GM19238 (cell line): ENCODE results near the gene HNRNPUL2.
"Not testable (repeated sequence)": the region's sequence is repeated elsewhere in the genome, so short reads cannot be mapped to it uniquely, and the experiment has no call there.

ENCODE experiments used
- DNase-seq: peaks from one replicate; pipeline ENCODE4 v3.0.0; 2011; ENCODE audit warnings: low spot score; ENCODE audit not compliant: insufficient read length

Gene HNRNPUL2

DNA sequence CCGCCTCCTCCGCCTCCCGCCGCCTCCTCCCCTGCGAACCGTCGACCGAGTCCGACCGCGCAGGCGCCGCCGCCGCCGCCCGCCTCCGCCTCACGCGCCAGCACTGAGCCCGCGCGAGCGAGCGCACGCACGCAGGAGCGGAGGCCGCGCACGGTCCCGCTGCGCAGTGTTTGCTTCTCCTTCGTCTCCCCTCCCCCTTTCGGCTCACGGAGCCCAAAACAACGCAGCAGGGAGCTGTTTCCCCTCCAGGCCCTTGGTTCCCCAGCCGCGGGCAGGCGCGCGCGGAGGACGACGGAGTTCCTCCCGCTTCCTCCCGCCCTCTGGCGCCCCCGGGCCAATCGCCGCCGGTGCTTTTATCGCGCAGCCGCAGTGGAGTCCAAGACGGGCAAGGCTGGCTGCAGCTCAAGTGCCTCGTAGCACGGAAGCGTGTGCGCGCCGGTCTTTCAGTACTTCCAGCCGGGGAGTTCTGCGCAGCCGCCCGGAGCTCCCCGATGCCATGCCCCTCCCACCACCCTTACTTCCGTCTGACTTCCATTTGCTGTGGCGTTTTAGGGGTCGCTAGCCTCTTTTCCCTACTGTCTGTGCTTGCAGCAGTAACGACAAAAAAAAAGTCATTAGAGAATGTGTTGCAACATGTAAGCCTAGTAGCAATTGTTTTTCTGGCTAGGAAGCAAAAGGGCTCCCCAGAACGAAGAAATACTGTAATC lies at the start of gene HNRNPUL2:
Gene HNRNPUL2, minus strand, starts transcription at position 293 of the 707 bp plus-strand sequence. CDS start 301 bp downstream, outside the sequence.
- DNase-seq, result peak; percentile 95

DNA sequence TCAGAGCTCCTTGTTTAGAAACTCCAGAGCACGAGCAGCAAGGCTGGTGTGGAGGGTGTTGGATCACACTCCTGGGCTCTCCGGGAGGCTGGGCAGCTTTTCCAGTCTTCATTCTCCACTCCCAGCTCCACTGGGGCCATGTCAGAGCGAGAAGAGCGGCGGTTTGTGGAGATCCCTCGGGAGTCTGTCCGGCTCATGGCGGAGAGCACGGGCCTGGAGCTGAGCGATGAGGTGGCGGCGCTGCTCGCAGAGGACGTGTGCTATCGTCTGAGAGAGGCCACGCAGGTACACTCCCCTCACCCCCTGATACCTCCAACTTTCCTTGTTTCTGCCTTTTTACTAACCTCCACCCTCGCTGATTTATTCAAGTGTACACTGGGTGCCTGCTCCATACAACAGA lies 48.4 kb upstream of the HNRNPUL2 start:
- DNase-seq, result no peak

DNA sequence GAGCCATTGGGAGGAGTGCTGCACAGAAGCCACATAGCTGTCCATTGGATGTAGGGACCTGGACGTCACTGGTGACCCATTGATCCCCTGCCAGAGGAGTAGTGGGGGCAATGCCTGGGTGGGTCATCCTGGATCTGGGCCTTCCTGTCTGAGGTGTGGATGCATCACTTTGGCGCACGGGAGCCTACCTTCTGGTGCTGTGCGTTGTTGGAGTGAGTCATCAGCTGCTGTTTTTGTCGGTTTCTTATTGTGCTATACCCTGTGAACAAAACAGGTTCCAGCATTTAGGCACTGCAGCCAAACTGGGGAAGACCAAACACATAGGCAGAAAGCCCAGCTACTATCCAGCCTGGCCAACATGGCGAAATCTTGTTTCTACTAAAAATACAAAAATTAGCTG lies 47.1 kb upstream of the HNRNPUL2 start:
- DNase-seq, result no peak

DNA sequence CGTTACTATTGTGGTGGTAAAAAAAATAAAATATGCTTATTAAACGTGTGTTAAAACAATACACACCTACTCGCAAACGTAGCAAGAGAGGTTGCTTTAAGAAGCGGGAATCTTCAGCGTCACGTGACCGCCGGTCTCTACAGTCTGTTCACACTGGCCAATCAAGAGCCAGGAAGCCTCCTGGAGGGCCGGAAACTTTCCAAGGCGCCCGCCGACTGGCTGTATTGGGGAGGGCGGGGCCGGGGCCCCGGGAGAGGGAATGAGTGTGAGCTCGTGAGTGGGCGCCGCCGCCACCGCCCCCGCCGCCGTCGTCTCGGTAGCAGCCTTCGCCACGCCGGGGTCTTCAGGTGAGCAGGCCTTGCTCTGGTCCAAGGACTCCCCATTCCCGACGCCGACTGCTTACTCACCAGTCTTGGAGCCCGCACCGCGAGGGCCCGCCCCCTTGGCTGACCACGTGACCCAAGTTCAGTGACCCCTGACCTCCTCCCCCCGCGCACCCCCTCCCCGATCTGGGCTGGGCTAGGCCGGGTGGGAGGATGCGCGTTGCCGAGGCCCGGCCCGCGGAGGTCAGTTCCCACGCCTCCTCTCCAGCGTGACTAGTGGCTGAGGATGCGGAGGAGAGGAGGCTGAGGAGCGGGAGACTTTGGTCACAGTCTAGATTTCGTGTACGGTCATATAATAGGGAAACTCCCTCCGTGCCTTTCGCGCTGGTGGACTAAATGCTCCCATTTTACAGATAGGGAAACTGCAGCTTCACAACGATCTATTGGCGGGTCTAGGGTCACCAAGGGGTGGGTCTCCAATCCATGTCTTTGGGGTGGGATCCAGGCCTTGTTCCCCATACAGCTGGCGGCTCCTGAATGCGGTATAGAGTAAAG lies 44.1 kb upstream of the HNRNPUL2 start, which contains the start of gene TAF6L:
Gene TAF6L, plus strand, starts transcription at position 253 of the 878 bp plus-strand sequence. CDS start 4,388 bp downstream, outside the sequence.
- peak; percentile 88 for DNase-seq

DNA sequence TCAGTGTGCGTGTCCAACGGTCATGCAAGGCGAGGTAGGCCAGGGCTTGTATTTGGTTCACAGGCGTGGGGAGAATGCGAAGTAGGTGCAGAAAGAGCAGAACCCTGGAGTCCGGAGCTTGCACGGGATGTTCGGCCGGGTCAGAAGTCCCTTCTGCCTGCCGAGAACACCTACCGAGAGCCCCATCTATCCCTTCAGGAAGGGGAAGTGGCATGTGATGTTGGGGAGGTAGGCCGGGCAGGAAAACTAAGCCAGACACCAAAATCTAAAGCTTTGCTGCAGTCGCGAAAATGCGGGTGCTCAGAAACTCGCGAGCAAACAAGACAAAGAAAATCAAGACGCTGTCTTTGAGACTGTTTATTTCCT lies 43.5 kb upstream of the HNRNPUL2 start:
- DNase-seq, result no peak

DNA sequence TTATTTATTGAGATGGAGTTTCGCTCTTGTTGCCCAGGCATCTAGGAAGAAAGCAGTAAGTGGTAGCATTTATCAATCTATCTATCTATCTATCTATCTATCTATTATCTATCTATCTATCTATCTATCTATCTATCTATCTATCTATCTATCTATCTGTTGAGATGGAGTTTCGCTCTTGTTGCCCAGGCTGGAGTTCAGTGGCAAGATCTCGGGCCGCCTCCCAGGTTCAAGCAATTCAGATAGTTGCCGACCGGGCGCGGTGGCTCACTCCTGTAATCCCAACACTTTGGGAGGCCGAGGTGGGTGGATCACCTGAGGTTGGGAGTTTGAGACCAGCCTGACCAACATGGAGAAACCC lies 33.6 kb upstream of the HNRNPUL2 start:
- not testable (repeated sequence) for DNase-seq

DNA sequence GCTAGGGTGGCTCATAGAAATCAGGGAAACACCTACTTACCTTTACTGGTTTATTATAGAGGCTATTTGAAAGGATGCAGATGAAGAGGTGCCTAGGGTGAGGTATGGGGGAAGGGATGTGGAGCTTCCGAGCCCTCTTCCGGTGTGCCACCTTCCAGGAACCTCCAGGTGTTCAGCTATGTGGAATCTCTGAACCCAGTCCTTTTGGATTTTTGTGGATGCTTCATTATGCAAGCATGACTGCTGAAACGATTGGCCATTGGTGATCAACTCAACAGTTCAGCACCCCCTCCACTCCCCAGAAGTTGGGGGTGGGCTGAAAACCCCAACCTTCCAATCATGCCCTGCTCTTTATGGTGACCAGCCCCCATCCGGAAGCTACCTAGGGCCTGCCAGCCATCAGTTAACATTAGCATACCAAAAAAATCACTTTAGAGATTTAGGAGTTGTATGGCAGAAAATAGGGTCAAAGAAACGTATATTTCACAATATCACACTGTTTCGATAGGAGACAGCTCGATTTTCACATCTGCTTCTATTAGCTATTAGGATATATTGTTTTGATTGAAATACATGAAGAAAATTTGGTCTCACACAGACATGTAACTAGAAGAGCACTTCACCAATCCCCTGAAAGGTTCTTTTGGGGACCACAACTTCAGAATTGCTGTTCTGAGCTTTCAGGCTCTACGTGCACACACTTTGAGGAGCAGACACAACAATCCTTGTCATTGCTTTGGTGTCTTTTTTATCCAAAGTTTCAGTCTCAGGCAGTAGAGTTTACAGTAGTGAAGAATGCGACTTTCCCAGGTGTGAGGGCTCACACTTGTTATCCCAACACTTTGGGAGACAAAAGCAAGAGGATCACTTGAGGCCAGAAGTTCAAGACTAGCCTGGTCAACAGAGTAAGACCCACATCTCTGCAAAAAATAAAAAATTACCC lies 30.9 kb upstream of the HNRNPUL2 start:
- no peak for DNase-seq

DNA sequence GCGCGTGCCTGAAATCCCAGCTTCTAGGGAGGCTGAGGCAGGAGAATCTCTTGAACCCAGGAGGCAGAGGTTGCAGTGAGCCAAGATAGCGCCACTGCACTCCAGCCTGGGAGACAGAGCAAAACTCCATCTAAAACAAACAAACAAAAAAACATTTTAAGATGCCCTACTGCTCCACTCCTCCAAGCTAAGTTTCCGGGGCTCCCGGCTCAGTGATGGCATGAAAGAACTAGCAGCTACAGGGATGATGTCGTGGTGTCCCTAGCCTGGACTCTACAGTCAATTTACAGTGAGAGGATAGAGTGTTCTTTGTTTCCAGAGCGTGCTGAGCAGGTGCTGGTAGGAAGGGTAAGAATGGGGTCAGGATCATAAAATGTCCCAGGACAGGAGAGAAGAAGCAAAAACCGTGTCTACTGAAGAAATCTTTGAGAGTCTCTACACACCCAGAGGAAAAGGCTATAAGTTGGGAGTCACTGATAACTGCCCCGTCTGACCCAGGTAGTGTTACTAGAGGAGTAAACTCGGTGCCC lies 27.9 kb upstream of the HNRNPUL2 start:
- DNase-seq, result no peak

DNA sequence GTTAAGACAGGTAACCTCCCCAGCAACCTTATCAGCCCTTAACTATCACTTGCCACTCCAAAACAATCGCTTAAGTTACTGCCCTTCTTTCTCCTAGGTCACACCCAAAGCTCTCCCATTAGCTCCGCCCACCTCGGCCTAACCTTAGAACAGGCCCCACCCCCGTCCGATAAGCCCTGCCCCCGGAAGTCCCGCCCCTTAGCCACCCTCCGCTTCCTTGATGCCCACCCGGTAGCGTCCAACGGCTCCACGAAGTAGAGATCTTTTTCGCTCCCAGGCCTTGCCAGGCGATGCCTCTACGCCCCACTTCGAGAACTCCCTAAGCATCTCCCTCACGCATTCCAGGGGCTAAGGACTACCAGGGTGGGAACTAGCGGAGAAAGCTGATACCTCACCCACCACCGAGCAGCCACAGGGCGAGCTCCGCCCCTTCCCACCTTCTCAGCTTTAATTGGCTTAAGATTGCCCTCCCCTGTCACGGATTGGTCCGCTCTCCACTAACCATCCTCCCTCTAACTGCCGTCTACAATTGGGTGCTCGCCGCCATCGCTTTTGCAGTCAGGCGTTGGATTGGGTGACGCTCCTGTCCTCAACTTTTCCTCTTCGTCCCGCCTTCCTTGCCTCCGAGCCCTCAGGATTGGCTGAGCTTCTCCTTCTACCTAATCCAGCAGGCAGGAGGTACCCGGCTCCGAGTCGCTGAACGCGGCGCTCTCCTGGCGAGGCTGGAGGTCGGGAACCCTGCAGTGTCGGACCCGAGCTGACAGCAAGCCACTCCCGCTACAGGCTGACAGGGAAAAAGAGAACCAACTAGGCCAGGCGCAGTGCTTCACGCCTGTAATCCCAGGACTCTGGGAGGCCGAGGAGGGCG lies 26.7 kb upstream of the HNRNPUL2 start, which contains the start of gene ZBTB3:
Gene ZBTB3, minus strand, starts transcription at position 425 of the 868 bp plus-strand sequence. CDS start 496 bp downstream, outside the sequence.
- peak; percentile 90 for DNase-seq

DNA sequence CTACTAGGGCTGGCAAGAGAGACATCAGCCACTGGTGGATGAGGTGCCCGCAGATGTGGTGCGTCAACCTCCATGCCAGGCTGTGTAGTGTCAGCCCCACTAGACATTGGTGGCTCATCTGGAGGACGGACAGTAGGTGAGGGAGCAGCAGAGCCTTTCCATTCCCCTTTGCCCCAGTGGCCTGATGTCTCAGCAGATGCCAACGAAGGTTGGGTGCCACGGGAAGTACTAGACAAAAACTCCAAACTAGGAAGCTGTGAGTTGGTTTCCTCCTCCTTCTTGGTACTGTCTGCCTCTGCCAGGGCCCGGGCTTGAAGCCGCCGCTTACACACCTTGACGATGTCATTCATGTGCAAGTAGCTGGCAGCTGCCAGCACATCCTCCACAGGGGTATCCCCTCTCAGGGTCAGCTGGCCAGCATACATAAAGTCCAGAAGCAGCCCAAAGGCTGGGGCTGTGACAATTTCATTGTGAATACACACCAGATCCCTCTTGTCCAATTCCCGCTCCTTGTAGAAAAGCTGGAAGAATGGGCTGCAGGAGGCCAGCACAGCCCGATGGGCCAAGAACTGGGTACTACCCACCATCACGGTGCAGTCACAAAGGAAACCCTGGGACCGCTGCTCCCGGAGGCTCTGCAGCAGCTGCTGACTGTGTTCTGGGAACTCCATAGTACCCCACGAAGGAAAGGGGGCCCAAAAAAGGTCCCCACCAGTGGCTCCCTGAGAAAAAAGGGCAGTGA lies 25.9 kb upstream of the HNRNPUL2 start:
- no peak for DNase-seq

DNA sequence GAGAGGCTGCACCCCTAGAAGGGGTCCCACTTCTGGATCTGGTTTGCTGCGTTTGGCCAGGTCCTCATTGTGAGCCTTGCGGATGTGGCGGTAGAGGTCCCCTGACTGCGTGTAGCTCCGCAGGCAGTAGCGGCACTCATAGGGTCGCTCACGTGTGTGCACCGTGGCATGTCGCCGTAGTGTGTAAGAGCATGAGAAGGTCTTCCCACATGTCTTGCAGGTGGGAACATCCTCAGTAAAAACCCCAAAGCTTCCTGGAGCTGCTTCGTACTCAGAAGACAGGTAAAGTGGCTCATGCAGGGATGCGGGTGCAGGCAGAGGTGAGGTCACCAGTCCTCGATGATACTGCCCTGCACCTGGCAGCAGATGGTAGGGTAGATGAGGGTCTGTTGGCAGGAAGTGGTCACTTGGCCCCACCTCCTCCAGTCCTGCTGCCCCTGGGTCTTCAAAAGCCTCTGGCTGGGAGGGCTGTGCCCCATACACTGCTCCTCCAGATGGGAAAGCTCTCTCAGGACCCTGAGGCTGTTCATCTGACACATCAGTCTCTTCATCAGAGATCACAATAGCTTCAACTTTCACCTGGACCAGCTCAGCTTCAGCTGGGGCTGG lies 25.0 kb upstream of the HNRNPUL2 start:
- no peak for DNase-seq

DNA sequence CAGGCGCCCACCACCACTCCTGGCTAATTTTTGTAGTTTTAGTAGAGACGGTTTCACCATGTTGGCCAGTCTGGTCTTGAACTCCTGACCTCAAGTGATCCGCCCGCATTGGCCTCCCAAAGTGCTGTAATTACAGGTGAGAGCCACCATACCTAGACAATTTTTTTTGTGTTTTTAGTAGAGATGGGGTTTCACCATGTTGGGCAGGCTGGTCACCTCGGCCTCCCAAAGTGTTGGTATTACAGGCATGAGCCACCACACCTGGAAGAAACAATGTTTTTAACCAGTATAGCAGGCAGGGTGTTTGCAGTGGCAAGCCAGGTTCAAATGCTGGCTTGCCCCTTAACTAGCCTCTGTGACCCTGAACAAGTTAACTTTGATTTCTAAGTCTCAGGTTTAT lies 22.7 kb upstream of the HNRNPUL2 start:
- DNase-seq, result not testable (repeated sequence)

DNA sequence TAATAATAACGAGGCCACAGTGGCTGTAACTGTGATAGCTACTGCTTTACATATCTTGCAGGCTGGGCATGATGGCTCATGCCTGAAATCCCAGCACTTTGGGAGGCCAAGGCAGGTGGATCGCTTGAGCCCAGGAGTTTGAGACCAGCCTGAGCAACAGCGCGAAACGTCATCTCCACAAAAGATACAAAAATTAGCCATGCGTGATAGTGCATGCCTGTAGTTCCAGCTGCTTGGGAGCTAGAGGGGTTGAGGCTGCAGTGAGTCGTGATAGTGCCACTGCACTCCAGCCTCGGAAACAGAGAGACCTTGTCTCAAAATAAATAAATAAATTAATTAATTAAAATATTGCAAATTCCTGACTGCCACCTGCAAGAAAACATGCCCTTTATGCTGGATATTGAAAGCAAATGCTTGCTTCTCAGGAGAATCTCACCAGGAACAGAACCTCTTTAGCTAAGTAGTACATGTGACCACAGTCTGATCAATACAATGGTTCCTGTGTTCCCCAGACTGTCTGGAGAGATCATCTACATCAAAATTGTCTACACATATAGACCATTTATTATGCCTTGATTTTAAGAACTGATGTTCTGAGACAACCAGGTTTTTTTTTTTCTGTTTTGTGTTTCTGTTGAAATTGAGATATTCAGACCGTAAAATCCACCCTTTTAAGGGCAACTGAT lies 20.4 kb upstream of the HNRNPUL2 start:
- DNase-seq, result no peak

DNA sequence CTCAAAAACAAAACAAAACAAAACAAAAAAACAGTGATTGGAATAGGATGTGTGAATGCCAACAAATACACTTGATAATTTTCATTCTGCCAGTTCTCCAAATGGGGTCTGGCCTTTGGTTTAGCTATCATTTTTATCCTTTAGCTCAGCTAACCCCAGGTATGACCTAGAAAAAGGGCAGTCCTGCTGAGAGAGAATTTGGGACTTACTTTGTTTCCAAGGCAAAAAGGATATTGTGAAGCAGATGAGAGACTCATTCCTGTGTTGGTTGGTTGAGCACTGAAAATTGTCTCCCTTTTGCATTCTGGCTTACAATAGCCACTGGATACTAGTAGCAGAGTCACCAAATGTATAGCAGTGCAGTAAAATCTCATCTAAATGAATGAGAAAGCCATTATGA lies 9.9 kb upstream of the HNRNPUL2 start:
- DNase-seq, result no peak

DNA sequence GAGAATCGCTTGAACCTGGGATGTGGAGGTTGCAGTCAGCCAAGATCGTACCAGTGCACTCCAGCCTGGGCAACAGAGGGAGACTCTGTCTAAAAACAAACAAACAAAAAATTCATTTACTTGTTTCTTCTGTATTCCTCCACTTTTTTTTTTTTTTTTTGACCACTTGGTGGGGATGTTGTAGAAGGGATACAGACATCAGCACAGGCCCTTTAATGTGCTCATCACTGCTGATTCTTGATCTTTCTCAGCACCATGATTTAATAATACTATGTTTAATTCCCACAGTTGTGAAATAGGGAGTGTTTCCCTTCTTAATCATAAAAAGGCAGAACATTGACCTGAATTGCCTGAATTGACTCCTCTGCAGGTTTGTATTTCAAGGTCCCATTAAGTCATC lies 5.6 kb upstream of the HNRNPUL2 start:
- no peak for DNase-seq

DNA sequence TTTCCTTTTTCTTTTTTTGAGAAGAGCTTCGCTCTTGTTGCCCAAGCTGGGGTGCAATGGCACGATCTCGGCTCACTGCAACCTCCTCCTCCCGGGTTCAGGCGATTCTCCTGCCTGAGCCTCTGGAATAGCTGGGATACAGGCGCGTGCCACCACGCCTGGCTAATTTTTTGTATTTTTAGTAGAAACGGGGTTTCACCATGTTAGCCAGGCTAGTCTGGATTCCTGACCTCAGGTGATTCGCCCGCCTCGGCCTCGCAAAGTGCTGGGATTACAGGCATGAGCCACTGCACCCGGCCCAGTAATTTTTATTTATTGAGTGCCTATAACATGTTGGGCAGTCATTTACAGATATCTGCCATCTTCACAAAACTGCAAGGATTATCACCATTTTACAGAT lies 2.8 kb upstream of the HNRNPUL2 start:
- not testable (repeated sequence) for DNase-seq

DNA sequence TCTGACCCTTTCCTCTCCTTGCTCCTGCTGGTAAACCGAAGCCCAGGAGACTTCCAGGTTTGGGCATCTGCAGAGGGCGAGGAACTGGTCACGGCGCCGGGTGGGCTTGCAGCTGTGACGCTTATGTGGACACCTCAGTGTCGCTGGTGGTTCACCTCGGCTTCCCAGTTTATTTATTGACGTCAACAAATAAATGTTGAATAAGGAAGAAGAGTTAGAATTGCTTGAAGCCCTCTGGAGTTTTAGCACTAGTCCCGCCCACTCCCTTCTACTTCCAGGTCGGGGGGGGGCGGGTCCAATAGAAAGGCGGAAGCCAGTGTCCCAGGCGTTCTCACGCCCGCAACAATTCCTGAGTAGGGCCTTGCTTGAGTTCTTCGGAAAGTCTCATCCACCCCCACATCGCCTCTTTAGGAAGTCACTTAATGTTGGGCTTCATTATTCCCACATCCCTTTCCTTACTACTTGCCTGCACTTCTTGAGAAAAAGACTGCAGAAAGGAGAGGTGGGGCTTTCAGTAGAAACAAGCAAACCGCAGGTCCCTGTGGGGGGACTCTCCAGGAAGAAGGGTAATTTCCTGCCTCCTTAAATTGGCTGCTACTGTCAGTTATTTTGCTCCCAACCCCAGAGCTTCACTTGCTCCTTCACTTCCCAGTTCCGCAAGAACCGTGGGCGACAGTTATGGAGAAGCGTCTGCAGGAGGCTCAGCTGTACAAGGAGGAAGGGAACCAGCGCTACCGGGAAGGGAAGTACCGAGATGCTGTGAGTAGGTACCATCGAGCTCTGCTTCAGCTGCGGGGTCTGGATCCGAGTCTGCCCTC lies 1.1 kb upstream of the HNRNPUL2 start, which contains the start of gene TTC9C:
Gene TTC9C, plus strand, starts transcription at position 316 of the 818 bp plus-strand sequence. Its CDS starts 363 bp downstream, at position 679.
- DNase-seq, result peak; percentile 53

DNA sequence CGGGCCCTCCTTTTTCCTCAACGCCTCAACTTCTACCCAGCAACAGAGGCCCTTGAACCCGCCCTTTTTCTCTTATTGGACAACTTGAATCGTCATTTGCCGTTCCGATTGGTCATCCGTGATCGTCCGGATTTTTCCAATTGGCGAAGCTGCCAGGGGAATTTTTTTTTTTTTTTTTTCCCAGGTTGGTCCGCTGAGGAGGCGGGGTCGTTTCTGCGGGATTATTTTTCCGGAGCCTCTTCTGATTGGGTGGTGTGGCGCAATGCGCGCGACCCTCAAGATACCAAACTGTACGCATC lies 564 bp upstream of the HNRNPUL2 start:
- peak; percentile 55 for DNase-seq
